NCI-H1092 (cell line): ENCODE results near the gene SYTL2.
"Not testable (repeated sequence)": the region's sequence is repeated elsewhere in the genome, so short reads cannot be mapped to it uniquely, and the experiment has no call there.

Experiments used
- DNase-seq: peaks from one replicate; lab custom pipeline; 2025; lab: John Stamatoyannopoulos, UW

SYTL2 gene

DNA sequence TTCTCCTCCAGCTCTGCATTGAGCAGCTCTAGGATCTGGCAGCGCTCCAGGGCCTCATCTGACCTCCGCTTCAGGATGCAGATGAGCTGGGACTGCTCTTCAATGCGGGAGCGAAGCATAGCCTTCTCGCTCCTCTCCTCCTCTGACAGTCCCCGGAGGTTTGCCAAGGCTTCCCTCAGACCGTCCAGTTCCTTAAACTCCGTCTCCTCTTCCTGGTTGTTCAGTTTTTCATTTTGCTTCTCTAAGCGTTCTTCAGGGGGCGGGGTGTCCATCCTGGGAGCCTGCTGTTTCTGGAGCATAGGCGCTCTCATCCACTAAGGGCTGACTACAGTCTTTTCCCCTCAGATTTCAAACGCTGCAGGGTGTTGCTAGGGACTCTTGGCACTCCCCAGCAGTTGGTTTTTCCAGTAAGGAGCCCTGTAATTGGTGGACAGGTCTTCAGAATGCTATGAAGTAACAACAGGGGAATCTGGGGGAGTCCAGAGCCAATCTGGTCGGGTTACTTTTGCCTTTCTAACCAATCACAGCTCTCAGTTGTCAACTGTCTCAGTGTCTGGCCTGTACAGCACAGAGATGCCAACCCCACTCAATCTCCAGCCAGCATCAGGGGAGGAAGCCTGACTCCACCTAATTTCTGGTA is 125.0 kb downstream of the SYTL2 start, which contains the start of gene CCDC89:
Gene CCDC89, minus strand, starts transcription at position 376 of the 640 bp plus-strand sequence. Its CDS starts 65 bp downstream, at position 311.
- DNase-seq, result peak; percentile 37

DNA sequence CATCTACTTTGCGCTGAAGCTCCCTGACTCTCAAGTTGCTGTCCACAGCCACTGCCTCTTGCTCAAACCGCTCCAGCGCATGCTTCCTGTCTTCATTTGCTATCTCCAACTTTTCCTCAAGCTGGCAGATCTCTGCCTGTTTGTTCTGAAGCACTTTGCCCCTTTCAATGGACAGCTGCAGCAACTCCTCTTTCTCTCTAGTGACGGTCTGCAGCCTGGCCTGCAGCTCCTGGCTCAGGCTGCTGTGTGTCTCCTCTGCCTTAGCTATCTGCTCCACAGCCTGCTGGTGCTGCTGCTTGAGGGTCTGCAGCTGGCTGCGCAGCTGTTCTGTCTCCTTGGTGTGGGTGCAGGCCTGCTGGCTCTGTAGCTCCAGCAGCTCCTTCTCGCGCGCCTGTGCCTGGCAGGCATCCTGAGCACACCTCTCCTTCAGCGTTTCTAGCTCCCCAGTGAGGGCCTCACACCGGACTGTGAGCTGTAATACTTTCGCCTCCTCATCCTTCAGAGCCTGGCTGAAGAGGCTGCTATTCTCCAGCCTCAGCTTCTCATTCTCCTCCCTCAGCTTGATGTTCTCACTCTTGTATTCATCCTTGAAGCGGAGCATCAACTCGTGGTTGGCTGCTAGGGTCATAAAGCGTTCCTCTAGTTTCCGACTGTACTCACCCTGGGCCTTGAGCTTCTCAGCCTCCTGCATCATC is 125.7 kb downstream of the SYTL2 start:
- DNase-seq, result no peak

DNA sequence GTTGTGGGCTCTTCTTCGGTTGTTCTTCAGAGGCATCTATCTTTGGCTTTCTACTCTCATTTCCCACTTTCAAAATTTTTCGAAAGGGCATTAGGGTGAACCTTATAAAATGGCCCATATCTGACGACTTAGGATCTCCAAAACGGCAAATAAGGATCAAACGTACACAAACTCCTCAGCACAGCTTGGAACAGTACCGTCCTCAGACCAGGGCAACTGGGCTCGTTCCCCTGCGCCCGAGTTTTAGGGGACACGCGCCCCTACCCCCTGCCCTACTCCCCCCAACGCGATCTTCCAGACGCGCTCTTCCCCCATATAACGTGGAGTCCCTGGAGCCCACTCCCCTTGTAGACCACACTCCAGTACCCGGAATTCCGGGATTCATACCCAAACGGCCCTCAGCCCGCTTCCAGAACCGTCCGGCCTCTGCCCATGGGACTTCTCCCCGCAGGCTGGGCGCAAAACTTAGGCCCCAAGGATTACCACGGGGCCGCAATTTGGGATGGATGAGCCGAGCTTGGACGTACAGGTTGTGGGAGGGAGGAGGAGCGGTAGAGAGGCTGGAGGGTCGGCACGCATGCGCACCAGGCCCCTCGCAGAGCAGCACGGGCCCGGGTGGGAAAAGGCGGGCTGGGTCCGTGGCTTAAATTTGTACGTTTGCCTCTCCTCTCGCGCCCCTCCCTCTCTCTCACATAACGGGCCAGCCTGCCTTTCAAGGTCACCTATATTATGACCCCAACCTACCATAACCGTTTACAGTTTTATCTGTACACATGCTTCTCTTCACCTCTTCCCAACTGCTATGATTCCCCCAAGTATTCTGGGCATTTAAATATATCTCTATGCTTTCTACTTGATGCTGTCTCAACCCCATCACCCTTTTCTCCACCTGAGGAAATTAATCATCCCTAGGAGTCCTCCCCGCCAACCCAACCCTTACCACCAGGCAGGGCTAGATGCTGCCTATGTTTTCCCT is 128.3 kb downstream of the SYTL2 start:
- peak; percentile 74 for DNase-seq

DNA sequence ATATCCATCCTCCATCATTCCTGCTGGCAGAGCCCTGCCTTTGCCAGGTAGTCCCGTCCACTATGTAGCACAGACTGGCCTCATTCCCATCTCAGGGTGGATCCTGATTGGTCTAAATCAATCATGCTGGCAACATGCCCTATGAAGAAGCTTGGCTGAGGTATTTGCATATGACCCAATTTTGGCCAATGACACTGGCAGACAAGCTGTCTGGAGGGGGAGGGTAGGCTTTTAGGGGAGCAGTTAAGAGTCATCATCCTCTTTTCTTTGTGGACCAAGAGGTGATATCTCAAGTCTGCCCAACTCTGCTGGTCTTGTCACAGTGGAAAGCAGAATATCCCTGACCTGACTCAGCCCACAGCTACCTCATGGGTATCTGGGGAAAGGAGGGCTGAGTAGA is 130.0 kb downstream of the SYTL2 start:
- DNase-seq, result no peak

DNA sequence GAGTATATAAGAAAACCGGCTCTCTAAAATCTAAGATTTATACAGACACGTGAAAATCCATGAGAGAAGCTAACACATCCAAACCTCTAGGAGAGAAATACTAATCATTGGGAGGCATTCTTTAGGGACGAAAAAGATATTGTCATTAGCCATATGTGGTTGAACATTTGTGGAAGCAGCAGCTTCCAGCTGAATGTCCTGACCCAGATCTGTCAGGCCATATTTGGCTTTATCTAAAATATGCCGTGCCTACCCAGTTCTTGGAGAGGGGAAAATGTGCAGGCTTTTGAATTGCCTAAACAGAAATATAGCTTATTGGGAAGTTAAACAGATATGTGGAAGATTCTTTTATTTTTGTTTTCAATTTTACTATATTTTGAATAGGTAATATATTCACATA is 131.4 kb downstream of the SYTL2 start:
- DNase-seq, result no peak

DNA sequence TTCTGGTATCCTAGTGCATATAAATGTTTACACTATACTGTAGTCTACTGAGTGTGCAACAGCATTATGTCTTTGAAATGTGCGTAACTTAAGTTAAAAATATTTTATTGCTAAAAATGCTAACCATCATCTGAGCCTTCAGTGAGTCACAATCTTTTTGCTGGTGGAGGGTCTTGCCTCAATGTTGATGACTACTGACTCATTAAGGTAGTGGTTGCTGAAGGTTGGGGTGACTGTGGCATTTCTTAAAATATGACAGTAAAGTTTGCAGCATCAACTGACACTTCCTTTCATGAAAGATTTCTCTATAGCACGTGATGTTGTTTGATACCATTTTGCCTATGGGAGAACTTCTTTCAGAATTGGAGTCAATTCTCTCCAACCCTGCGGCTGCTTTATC is 137.5 kb downstream of the SYTL2 start:
- no peak for DNase-seq

DNA sequence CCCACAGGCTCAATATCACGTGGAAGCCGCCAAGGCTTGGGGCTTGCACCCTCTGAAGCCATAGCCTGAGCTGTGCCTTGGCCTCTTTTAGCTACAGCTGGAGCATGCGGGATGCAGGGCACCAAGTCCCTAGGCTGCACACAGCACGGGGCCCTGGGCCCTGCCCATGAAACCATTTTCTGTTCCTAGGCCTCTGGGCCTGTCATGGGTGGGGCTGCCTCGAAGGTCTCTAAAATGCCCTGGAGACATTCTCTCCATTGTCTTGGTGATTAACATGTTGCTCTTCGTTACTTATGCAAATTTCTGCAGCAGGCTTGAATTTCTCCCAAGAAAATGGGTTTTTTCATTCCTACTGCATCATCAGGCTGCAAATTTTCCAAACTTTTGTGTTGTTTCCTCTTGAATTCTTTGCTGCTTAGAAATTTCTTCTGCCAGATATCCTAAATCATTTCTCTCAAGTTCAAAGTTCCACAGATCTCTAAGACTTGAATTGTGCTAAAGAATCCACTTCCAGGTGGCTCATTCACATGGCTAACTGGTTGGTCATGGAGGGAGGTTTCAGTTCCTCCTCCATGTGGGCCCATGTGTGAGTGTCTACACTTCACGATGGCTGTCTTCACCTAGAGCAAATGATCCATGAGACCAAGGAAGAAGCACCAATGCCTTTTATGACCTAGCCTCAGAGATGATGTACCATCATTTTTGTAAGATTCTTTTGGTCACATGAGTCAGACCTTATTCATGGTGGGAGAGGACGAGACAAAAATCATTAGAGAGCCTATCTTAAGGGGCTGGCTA is 138.6 kb downstream of the SYTL2 start:
- DNase-seq, result no peak

DNA sequence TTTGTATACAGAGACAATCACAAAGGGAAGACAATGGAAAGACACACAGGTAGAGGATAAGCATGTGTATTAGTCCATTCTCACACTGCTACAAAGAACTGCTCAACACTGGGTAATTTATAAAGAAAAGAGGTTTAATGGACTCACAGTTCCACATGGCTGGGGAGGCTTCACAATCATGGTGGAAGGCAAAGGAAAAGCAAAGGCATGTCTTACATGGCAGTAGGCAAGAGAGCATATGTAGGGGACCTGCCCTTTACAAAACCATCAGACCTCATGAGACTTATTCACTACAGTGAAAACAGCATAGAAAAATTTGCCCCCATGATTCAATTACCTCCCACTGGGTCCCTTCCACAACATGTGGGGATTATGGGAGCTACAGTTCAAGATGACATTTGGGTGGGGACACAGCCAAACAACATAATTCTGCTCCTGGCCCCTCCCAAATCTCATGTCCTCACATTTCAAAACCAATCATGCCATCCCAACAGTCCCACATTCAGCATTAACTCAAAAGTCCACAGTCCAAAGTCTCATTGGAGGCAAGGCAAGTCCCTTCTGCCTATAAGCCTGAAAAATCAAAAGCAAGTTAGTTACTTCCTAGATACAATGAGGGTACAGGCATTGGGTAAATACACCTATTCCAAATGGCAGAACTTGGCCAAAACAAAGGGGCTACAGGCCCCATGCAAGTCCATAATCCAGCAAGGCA is 139.8 kb downstream of the SYTL2 start:
- not testable (repeated sequence) for DNase-seq

DNA sequence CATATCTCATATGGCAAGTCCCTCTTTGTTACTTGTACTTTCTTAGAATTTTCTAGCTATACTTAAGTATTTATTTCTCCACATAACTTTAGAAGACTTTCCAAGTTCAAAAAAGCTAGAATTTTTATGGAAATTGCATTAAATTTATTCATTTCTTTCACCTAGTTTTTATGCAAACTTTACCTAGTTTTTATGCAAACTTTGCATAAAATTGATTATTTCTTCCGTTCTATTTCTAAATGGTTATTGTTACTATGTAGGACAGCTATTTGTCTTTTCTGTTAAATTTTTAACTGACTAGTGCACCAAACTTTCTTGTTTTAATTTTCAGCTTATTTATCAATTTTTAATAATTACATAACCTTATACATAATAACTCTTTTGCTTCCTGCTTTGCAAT is 142.8 kb downstream of the SYTL2 start:
- no peak for DNase-seq

DNA sequence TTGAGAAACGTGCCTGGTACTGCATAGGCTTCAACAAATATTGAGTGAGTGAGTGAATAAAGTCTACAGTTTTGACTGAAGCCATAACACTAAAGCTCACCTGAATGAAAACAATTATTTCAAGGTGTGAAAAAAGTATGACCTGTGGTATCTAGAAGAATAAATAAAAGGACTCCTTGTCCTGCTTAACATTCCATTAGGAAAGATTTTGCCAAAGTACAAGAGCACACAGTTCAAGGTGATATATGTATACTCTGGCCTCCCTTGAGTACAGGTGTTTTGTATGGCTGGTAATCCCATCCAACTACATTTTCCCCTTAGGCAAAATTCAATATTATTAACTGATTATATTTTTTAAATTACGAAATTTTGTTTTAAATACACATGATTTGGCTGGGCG is 144.3 kb downstream of the SYTL2 start:
- no peak for DNase-seq

DNA sequence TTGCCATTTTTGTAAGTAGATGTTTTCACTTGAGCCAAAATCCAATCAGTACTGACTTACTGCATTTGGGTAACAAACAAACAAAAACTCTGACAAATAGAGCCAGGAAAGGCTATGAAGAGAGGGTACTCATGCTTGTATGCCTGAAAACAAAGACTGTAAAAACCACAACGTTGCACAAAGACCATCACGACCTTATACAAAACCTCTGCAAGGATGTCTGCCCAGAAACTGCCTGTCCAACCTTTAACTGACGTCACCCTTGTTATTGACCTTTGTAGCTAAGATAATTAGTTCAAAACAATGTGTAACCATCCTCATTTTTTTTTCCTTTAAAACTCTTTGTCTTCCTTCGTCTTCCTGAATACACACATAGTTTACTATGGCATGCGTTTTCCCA is 145.2 kb downstream of the SYTL2 start:
- no peak for DNase-seq

DNA sequence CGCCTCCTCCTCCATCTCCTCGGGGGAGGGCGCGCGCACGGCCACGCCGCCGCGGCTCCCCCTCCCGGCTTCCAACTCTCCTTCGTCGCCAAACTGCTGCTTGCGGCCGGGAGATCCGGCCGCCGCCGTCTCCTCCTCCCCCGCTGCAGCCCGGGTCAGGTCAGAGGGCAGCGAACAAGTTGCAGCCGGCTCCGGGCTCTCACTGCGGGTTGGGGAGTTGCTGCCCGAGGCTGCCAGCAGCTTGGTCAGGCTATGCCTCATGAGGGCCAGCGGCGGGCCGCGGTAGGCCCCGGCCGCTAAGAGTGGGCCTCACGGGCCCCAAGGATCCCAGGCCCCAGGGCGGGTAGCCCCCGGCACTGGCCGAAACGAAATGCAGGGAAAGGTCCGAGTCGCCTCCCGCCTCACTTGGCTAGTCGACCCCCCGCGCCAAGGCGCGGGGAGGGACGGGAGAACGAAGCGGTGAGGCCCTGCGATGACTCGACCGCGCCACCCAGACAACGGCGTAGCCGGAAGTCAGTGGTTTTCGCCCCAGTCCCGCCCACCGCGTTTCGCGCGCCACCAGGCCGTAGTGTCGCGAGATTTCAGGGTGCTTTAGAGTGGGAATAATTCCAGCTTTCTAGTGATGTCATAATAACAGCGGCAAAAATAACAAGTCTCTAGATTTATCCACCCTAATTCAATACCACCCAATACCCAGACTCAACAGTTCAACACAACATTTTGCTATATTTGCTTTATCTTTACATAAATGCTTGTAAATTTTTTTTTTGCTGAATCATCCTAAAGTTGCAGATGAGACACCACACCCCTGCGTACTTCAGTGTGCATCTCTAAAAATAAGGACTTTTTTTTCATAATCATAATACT is 146.1 kb downstream of the SYTL2 start, which contains the start of gene CREBZF:
Gene CREBZF, minus strand, starts transcription at position 515 of the 867 bp plus-strand sequence. Its CDS starts 254 bp downstream, at position 261.
- peak; percentile 97 for DNase-seq

DNA sequence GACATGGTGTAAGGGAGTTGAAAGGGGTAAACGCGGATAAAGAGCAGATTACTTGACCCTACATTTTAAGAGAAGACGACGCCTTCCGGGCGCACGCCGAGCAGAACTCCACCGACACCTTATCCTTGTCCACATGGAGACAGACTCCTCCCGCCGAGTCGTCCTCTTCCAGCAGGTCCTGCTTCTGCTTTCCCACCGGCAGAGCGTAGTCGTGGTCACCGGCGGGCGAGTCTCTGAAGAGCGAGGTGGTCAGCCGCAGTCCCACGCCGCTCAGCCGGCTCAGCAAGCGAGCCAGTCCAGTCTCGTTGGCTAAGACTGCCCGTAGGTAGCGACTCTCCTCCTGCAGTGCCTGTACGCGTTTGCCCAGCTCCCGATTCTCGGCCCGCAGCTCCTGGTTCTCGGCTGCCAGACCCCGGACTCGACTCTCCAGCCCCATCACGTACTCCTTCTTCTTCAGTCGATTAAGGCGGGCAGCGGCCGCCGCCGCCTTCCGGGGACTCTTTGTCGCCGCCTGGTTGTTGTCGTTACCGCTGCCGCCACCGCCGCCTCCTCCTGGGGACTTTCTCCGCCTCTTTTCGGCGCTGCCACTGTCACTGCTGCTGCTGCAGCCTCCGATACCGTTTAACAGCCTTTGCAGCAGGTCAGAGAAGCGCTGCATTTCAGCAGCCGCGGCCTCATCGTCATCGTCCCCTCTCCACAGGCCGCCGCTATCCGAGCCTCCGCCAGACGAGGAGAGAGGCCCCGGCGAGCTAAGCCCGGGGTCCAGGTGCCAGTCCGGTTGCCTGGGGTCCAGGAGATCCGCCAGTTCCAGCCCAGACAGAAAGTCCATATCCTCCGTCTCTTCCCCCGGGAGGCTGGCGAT is 147.0 kb downstream of the SYTL2 start:
- DNase-seq, result peak; percentile 54

DNA sequence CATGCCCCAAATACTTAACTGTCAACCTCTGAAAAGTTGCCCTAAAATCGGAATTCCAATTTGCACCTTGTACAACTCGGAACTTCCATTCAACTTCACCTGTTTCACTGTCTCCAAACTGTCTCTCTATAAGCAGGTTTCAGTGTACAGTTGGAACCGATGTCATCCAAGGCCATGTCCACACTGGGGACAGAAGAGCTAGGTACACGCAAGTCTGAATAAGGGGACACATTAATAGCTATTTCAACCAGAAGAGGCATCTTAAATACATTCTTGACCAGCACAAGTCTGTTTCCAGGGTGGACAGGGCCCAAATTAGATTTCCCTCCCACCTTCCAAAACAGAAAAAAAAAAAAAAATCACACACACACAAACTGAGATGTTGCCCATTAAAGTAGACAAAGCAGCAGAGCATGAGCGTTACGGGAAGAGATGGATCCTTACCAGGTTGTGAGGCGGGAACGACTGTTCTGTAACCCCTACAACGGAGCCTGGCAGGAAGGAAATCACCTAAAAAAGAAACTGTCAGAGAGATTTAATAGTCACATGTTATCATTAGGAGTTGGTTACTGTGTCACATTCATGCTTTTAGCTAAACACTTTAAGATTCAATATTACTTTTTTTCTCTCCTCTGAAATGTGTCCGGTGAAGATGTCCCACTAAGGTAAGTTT is 147.7 kb downstream of the SYTL2 start:
- DNase-seq, result no peak

DNA sequence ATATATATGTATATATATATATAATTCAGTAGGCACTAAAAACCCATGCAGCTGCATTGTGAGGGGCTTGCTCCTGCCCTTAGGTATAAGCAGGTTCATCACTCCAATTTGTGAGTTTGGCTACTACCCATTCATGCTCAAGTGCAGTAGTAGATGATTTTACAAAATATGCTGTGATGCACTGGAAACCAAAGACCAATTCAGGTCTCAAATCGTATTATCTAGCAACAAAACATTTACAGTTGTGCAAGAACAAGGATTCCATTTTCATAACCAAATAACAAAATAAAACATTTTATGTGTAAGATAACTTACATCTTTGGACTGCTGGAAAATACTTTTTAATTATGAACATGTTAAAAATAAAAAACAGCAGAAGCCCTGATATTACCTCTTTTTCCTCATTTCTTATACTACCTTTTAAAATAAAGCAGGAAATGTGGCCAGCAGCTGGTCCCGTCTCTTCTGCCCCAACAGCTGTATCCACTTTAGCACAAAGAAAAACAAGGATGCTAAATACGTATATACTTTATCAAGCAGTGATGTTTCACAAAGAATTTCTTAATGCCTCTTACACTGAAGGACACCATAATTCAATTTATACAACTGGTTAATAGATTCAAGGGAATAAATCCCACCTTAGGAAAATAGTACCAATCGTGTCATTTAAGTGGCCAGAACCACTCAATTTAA is 148.8 kb downstream of the SYTL2 start:
- no peak for DNase-seq

DNA sequence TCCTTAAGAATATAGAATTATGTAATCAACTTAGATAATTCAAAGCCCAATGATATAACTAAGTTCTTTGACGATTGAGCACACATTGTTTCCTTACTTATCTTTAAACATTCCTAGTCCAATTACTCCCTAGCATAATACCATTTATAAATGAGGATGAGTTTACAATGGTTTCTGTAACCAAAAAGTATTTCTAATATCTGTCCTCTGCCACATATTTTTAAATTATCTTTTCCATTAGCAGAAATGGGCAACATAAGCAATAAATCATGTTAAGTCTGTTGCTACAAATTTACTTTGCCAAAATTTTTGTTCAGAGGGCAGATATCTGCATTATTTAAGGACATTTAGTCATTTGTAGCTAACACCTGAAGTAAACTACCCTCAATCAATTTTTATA is 152.8 kb downstream of the SYTL2 start:
- DNase-seq, result no peak

DNA sequence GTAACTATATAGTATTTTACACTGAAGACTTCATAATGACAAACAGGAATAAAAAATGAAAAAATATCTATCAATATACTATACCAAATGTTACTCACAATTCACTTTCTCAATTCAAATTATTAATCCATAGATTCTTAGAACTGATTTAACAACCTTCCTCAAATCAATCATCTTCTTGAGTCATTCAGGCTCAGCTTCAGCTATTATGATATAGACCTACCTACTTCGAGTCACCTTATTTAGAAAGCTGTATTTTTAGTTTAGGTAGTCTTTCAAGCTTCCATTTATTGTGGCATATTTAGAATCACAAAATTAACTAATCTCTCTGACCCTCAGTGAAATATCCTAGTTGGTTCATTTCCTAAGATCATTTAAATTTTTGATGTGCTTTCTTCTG is 154.2 kb downstream of the SYTL2 start:
- no peak for DNase-seq

DNA sequence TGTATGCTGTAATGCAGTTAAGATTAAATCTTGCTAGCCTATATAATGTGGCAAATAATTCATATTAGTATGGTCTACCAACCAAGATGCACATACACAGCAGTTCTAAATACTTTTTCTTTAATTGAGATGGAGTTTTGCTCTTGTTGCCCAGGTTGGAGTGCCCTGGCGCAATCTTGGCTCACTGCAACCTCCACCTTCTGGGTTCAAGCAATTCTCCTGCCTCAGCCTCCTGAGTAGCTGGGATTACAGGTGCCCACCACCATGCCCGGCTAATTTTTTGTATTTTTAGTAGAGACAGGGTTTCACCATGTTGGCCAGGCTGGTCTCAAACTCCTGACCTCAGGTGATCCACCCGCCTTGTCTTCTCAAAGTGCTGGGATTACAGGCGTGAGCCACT is 156.6 kb downstream of the SYTL2 start:
- DNase-seq, result not testable (repeated sequence)
